ENCODE results near the gene WFS1. TPM values are rescaled to one million over a fixed set of nuclear protein-coding genes. Genes with fewer than 3 reads are reported as not detected.

WFS1 gene
- total and polyA plus RNA-seq, 7 donors, result 5.9 to 13.3 (median 8.8) TPM

DNA sequence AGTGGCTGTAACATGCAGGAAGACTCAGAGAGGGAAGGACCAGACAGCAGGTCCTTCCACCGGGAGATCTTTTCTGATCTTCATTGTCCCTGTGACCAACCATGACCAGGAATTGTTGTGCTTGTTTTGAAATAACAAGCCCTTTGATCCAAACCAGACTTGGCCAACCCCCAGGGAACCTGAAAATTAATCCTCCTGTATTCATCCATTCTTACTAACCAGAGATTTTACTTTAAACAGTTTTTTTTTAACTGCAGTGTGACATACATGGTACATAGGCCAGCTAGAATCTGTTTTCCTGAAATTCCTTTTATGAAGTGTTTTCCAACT is 4.0 kb downstream of the WFS1 start:
- peaks cover 0 to 5% of the 10 kb centered on the region in 2 donors for H3K36me3 ChIP-seq (ENCODE audit: insufficient read depth in 1 of 2, low read depth in 1 of 2)
- no peak for DNase-seq
- no peaks in the 10 kb centered on the region for H3K27me3 ChIP-seq (ENCODE audit: insufficient read depth in 3 of 3, low read length in 2 of 3)
- intact Hi-C loops (cut with DNase I), result no loop called here
- 42 to 51% (median 45%) methylated on average over 1 of the region's 1 CpG for WGBS, 3 donors
- H3K27ac ChIP-seq, result no peak overlapping the region
- TF ChIP-seq, protein P1, sequence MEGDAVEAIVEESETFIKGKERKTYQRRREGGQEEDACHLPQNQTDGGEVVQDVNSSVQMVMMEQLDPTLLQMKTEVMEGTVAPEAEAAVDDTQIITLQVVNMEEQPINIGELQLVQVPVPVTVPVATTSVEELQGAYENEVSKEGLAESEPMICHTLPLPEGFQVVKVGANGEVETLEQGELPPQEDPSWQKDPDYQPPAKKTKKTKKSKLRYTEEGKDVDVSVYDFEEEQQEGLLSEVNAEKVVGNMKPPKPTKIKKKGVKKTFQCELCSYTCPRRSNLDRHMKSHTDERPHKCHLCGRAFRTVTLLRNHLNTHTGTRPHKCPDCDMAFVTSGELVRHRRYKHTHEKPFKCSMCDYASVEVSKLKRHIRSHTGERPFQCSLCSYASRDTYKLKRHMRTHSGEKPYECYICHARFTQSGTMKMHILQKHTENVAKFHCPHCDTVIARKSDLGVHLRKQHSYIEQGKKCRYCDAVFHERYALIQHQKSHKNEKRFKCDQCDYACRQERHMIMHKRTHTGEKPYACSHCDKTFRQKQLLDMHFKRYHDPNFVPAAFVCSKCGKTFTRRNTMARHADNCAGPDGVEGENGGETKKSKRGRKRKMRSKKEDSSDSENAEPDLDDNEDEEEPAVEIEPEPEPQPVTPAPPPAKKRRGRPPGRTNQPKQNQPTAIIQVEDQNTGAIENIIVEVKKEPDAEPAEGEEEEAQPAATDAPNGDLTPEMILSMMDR (IDR thresholded peaks at IDR 0.05), result no peak
- H3K4me1 ChIP-seq, result peaks cover 20% of the 10 kb centered on the region
- H3K9me3 ChIP-seq, result no peaks in the 10 kb centered on the region
- no peak for ATAC-seq
- no peak overlapping the region for H3K4me3 ChIP-seq

DNA sequence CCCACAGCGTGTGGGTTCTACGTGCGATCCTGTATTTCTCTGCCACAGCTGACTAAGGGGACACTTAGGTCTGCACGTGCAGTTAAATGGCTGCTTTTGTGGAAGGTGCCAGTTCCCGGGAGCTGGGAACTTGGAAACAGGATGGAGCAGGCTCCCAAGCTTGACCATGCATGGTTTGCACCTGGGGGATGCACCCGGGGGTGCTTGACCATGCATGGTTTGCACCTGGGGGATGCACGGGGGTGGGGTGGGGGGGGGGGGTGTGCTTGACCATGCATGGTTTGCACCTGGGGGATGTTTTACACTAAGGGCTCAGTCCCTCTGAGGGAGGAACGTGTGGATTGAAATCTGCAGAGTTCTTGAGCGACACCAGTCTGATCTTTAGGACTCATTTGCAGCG is 5.7 kb downstream of the WFS1 start:
- DNase-seq, result no peak
- no peaks in the 10 kb centered on the region for H3K27me3 ChIP-seq (ENCODE audit: insufficient read depth in 3 of 3, low read length in 2 of 3)
- H3K4me1 ChIP-seq, result peaks cover 20% of the 10 kb centered on the region
- no peaks in the 10 kb centered on the region for H3K9me3 ChIP-seq
- no peak overlapping the region for H3K4me3 ChIP-seq
- intact Hi-C loops (cut with DNase I), result no loop called here
- no peak for ATAC-seq
- H3K27ac ChIP-seq, result no peak overlapping the region
- H3K36me3 ChIP-seq (ENCODE audit: insufficient read depth in 1 of 2, low read depth in 1 of 2), result peaks cover 0 to 16% of the 10 kb centered on the region in 2 donors
- 82 to 87% (median 84%) methylated on average over 10 of the region's 10 CpGs for WGBS, 3 donors
- TF ChIP-seq, protein P1 (IDR thresholded peaks at IDR 0.05), result no peak

DNA sequence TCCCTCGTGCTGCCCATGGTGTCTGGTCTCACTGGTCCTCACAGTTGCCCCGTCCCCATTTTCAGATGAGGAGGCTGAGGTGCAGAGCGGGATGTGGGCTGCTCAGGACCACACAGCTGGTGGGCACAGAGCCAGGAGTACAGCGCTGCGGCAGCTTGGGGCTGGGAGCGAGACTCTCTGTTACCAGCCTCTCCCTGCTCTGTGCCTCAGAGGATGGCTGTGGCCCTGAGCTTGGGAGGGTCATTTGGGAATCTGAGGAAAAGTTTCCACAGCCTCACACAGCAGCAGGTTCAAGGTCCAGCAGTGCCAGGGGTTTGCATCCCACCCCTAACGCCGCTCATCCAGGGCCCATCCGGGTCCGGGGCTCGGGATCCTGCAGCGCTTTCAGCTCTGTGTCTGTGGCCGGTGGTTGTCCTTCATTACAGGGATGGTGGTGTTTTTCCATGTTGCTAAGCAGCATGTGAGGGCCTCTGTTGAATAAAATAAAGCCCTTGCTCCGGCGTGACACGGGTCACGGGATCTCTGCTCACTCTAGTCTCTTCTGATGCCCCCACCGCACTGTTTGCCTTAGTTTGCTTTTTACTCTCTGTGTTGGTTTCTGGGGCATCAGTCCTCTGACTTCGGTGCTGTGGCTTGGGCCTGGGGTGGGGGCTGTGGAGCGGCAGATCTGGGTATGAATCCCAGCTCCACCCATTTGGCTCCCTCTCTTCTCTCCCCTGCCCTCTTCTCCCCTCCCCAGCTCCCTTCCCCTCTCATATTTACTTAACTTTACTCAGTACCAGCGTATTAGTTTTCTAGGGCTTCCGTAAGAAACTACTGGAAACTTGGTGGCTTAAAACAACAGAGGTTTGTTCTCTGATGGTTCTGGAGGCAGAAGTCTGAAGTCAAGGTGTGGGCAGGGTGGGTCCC is 6.5 kb downstream of the WFS1 start:
- H3K4me1 ChIP-seq, result peaks cover 15% of the 10 kb centered on the region

DNA sequence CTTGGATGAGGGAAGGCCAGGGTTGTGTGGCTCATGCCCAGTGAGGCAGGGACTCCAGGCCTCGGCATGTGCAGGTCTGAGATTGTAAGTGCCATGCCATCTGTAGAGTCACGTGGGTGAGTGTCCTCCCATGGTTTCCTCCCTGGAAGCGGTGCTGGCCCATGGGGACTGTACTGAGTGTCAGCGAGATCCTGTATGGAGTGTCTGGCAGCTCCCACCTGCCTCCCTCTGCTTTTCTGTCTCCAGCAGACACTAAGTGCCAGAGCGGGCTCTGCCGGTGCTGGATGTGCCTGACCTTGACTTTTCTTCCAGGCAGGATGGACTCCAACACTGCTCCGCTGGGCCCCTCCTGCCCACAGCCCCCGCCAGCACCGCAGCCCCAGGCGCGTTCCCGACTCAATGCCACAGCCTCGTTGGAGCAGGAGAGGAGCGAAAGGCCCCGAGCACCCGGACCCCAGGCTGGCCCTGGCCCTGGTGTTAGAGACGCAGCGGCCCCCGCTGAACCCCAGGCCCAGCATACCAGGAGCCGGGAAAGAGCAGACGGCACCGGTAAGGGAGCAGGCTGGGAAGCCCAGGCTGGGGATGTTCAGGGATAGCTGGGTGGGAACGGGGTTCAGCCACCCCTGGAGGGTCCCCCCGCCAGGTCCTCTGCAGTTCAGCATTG is 7.6 kb downstream of the WFS1 start:
- WGBS, 3 donors, result 77 to 82% (median 80%) methylated on average over 23 to 24 of the region's 24 CpGs
- peaks cover 0 to 16% of the 10 kb centered on the region in 2 donors for H3K36me3 ChIP-seq (ENCODE audit: insufficient read depth in 1 of 2, low read depth in 1 of 2)
- ATAC-seq (peak in 1 of 4 donors; percentile 42), DNase-seq (no peak)
- no peaks in the 10 kb centered on the region for H3K9me3 ChIP-seq
- H3K27me3 ChIP-seq (ENCODE audit: insufficient read depth in 3 of 3, low read length in 2 of 3), result no peaks in the 10 kb centered on the region
- intact Hi-C loops (cut with DNase I), result no loop called here
- H3K27ac ChIP-seq, result no peak overlapping the region
- TF ChIP-seq, protein P1 (IDR thresholded peaks at IDR 0.05), result no peak
- H3K4me3 ChIP-seq, result no peak overlapping the region
- H3K4me1 ChIP-seq, result peaks cover 4% of the 10 kb centered on the region

More for the DNA sequence above, 6.5 kb downstream of the WFS1 start:
- Histone ChIP-seq H3K27ac (no peak overlapping the region), H3K27me3 (ENCODE audit: insufficient read depth in 3 of 3, low read length in 2 of 3) (no peaks in the 10 kb centered on the region), H3K4me3 (no peak overlapping the region), H3K9me3 (no peaks in the 10 kb centered on the region), H3K36me3 (ENCODE audit: insufficient read depth in 1 of 2, low read depth in 1 of 2) (peaks cover 0 to 16% of the 10 kb centered on the region in 2 donors)
- intact Hi-C loops (cut with DNase I), result no loop called here
- DNase-seq, result no peak
- 69 to 77% (median 73%) methylated on average over 22 of the region's 22 CpGs for WGBS, 3 donors
- TF ChIP-seq, protein P1 (IDR thresholded peaks at IDR 0.05), result no peak
- ATAC-seq, result no peak
